Suprapubic skin (tissue), 4 donors: ENCODE results near the gene TMEM52. TPM values are rescaled to one million over a fixed set of nuclear protein-coding genes. Genes with fewer than 3 reads are reported as not detected.

Experiments
- DNase-seq, 2 donors: peaks; one replicate each; pipeline ENCODE4 v3.0.0-alpha.2; 2019; ENCODE audit warnings: low spot score in 2 of 2
- H3K27ac ChIP-seq: fragments of 200-600 bp; sonication (generic); one replicate; pipeline ENCODE4 v1.5.1; 2019
- H3K27me3 ChIP-seq: fragments of 200-600 bp; sonication (generic); one replicate; pipeline ENCODE4 v1.5.1; 2019
- H3K36me3 ChIP-seq: fragments of 200-600 bp; sonication (generic); one replicate; pipeline ENCODE4 v1.5.1; 2019
- H3K4me1 ChIP-seq: fragments of 200-600 bp; sonication (generic); one replicate; pipeline ENCODE4 v1.5.1; 2019
- H3K4me3 ChIP-seq: fragments of 200-600 bp; sonication (generic); one replicate; pipeline ENCODE4 v1.5.1; 2019; ENCODE audit warnings: mild to moderate bottlenecking
- H3K9me3 ChIP-seq: fragments of 200-600 bp; sonication (generic); one replicate; pipeline ENCODE4 v1.5.1; 2019
- CTCF ChIP-seq, 2 donors: fragments of 200-600 bp in 1 of 2; fragments of 450-650 bp in 1 of 2; sonication (generic) in 1 of 2; IDR thresholded peaks; one replicate each; pipeline ENCODE4 v1.5.1; 2016 to 2019; ENCODE audit warnings: antibody characterized with exemption in 2 of 2, mild to moderate bottlenecking in 1 of 2, moderate library complexity in 1 of 2
- EP300 ChIP-seq: sonication (generic); formaldehyde crosslinking; IDR thresholded peaks from one replicate; pipeline ENCODE4 v1.6.1; 2017; ENCODE audit warnings: antibody characterized with exemption
- POLR2A ChIP-seq, 2 donors: fragments of 450-650 bp; IDR thresholded peaks; one replicate each; pipeline ENCODE4 v1.6.1; 2017; ENCODE audit warnings: antibody characterized with exemption in 2 of 2, mild to moderate bottlenecking in 2 of 2, moderate library complexity in 2 of 2
- POLR2AphosphoS5 ChIP-seq, 3 donors: sonication (generic); formaldehyde crosslinking; IDR thresholded peaks; one replicate each; pipeline ENCODE4 v1.6.1; 2017; ENCODE audit warnings: antibody characterized with exemption in 3 of 3
- WGBS: methylation state at CpG from one replicate; pipeline ENCODE4 v1.1.5; 2018; 5-methylcytosine and 5-hydroxymethylcytosine counted together
- total RNA-seq, 4 donors: library from RNA; depleted of rRNA; stranded (reverse); fragments of >200 nt; gene quantifications; one replicate each; pipeline ENCODE4 v1.1.0, GENCODE V29; 2016

TMEM52 gene
- total RNA-seq, 4 donors from 2014 or later: 2.2 to 6.0 (median 4.5) TPM

GRCh38 chr1:1907098-1907736 is 11.9 kb downstream of the TMEM52 start:
- DNase-seq: peak in 1 of 2 donors; percentile 72
- Histone ChIP-seq H3K27ac (no peak overlapping the region), H3K4me1 (peaks cover 38% of the 10 kb centered on the region), H3K4me3 (no peak overlapping the region), H3K36me3 (no peaks in the 10 kb centered on the region), H3K27me3 (no peaks in the 10 kb centered on the region), H3K9me3 (no peaks in the 10 kb centered on the region)
- TF ChIP-seq POLR2AphosphoS5 (IDR thresholded peaks at IDR 0.05): no peak
- TF ChIP-seq POLR2A (IDR thresholded peaks at IDR 0.05): no peak
- TF ChIP-seq CTCF (IDR thresholded peaks at IDR 0.05): no peak
- no peak for TF ChIP-seq EP300
- 39% methylated on average over 2 of the region's 8 CpGs for WGBS

- 15% methylated on average over 13 of the region's 15 CpGs for WGBS
- no peak overlapping the region for H3K27ac ChIP-seq
These were observed 12.6 kb downstream of the TMEM52 start for GRCh38 chr1:1906185-1907097.

GRCh38 chr1:1903224-1903623 is 15.9 kb downstream of the TMEM52 start:
- Histone ChIP-seq H3K9me3 (no peaks in the 10 kb centered on the region), H3K4me1 (peaks cover 24% of the 10 kb centered on the region), H3K27me3 (no peaks in the 10 kb centered on the region), H3K4me3 (no peak overlapping the region), H3K36me3 (no peaks in the 10 kb centered on the region), H3K27ac (no peak overlapping the region)
- TF ChIP-seq POLR2AphosphoS5 (IDR thresholded peaks at IDR 0.05) (no peak), CTCF (IDR thresholded peaks at IDR 0.05) (no peak), POLR2A (IDR thresholded peaks at IDR 0.05) (no peak), EP300 (no peak)
- no peak for DNase-seq
- 99% methylated on average over 12 of the region's 12 CpGs for WGBS

More at GRCh38 chr1:1906185-1907097, 12.6 kb downstream of the TMEM52 start:
- Histone ChIP-seq H3K4me3 (no peak overlapping the region), H3K27me3 (no peaks in the 10 kb centered on the region), H3K9me3 (no peaks in the 10 kb centered on the region), H3K36me3 (no peaks in the 10 kb centered on the region), H3K4me1 (peaks cover 38% of the 10 kb centered on the region)
- TF ChIP-seq POLR2A (IDR thresholded peaks at IDR 0.05) (no peak), EP300 (no peak), CTCF (IDR thresholded peaks at IDR 0.05) (peak; percentile 76 to 91), POLR2AphosphoS5 (IDR thresholded peaks at IDR 0.05) (no peak)
- peak; percentile 91 for DNase-seq

GRCh38 chr1:1901641-1902294 is 17.3 kb downstream of the TMEM52 start:
- no peak for TF ChIP-seq POLR2A (IDR thresholded peaks at IDR 0.05)
- TF ChIP-seq CTCF (IDR thresholded peaks at IDR 0.05): no peak
- TF ChIP-seq EP300: no peak
- no peak for TF ChIP-seq POLR2AphosphoS5 (IDR thresholded peaks at IDR 0.05)
- Histone ChIP-seq H3K36me3 (no peaks in the 10 kb centered on the region), H3K4me3 (no peak overlapping the region), H3K27ac (no peak overlapping the region), H3K4me1 (peaks cover 16% of the 10 kb centered on the region), H3K9me3 (no peaks in the 10 kb centered on the region), H3K27me3 (no peaks in the 10 kb centered on the region)
- DNase-seq: no peak
- WGBS: 94% methylated on average over 3 of the region's 13 CpGs
